GM18507 (cell line): Measurements from ENCODE around the gene ZPR1.
A peak's percentile ranks its signal among the peaks of the same experiment; 100 is the strongest.
"Not testable (repeated sequence)": the region's sequence is repeated elsewhere in the genome, so short reads cannot be mapped to it uniquely, and the experiment has no call there.

Experiments
- DNase-seq: peaks from one replicate; pipeline ENCODE4 v3.0.0; 2011; ENCODE audit warnings: low read depth; ENCODE audit not compliant: insufficient read length; ENCODE audit errors: extremely low spot score
- FAIRE-seq: peaks from 2 replicates; lab custom pipeline; 2011; peaks lifted over from hg19 to GRCh38; lab: Jason Lieb, UNC

The ZPR1 gene

DNA sequence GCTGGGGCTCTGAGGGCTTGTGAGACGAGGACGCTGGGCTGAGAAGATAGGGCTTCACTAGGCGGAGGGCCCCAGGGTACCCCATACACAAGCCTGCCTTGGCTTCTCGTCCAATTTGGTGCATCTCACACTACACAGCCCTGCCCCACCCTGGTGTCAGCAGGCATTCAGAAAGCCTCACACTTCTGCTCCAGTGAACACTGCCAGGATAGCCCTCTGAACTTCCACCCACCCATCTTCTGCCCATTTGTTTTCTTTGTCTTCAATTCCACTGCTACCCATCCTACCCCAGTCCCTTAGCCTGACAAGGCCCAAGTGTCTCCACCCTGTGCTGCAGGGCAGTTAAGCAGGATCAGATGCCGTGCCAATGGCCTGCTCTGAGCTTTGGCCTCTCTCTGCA lies 13.2 kb downstream of the ZPR1 start:
- no peak for DNase-seq
- no peak for FAIRE-seq

DNA sequence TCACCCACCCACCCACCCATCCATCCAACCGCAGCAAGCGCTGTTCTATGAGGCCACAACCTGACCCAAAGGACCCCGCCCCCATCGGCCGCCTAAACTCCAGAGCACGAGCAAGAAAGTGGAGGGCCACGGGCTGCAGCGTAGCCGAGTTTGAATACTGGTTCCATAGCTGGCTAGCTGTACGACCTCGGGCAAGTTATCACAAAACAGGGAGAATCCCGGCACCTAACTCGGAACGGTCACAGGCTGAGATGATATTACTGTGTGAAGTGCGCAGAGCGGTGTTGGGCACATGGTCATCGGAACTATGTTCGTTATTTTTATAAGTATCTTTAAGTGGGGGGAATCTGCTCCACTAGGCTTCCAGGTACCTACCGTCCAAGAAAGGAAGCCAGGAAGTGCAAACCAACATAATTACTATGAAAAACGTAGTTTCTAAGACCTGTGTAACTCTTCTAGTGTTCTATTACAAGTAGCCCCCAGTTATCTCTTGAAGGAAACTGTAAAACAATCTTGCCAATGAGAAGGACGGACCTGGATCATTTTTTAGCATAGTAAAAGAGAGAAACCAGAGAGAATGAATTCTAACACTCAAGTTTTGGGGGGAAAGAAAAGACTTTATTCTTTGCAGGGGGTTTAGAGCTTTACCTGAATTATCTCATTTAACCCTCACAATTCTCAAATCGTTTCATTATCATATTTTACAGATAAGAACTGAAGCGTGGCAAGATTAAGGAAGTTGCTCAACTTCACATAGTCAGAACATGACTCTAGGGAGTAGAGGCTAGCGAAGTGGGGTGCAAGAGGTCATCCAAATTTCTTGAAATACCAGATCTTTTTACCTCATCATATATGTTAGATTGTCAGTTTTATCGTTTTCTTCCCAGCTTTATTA lies 14.4 kb downstream of the ZPR1 start:
- FAIRE-seq (peak; percentile 64), DNase-seq (no peak)

- FAIRE-seq: peak; percentile 93
- DNase-seq: peak; percentile 87
These were observed 15.2 kb downstream of the ZPR1 start, which contains the start of gene BUD13 for GRCh38 chr11:116772443-116773202. TSS of gene BUD13 (minus strand) at chr11:116772987. CDS start at chr11:116772964, 23 bp downstream.

- no peak for FAIRE-seq
These were observed 15.9 kb downstream of the ZPR1 start for GRCh38 chr11:116771935-116772334.

GRCh38 chr11:116762132-116762531 lies 25.7 kb downstream of the ZPR1 start:
- no peak for FAIRE-seq

More at GRCh38 chr11:116771935-116772334, 15.9 kb downstream of the ZPR1 start:
- DNase-seq: no peak

GRCh38 chr11:116756044-116756443 lies 31.8 kb downstream of the ZPR1 start:
- not testable (repeated sequence) for DNase-seq, FAIRE-seq

More at GRCh38 chr11:116762132-116762531, 25.7 kb downstream of the ZPR1 start:
- DNase-seq: no peak

DNA sequence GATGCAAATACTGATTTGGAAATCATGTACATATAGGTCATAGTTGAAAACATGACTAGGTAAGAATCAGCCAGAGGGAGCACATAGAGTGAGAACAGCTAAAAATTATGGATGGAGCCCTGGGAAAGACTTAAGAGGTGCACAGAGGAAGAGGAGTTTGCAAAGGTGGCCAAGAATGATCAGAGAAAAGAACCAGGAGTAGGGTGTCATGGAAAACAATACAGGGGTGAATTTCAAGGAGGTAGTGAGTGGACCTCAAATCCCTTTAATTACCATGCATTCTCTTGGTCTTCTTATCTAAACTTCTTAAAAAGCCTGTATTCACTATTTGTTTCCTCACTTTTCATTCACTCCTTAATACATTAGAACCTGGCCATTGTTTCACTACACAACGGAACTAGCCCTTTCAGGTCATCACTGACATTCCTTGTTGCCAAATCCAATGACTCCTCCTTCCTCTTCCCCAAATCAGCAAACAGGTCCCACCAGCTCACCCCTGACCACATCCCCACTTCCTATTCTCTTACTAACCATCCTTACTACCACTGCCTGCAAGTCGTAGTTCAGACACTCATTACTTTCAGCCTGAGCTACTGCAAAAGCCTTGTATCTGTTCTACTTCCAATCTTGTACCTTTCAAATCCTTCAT lies 37.6 kb downstream of the ZPR1 start:
- no peak for DNase-seq
- FAIRE-seq: no peak

DNA sequence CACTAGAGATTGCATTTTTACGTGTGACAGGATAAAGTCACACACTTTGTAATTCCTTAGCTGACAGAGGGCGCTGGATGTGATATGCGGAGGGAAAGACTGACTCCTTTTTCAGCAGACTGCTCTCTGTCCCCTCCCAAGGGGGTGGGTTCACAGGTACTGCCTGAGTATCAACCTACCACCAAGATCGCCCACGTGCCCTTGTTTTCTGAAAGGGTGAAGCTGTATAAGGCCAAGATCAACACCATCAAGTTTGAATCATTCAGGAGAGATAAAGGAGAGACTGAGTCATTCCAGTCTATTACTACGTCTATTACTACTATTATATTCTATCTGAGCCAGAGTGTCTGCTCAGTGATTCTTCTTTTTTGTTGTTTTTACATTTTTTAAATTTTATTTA lies 45.7 kb downstream of the ZPR1 start:
- FAIRE-seq (no peak), DNase-seq (no peak)

GRCh38 chr11:116740741-116741140 lies 47.1 kb downstream of the ZPR1 start:
- FAIRE-seq: no peak
- no peak for DNase-seq

- no peak for FAIRE-seq
- no peak for DNase-seq
These were observed 48.8 kb downstream of the ZPR1 start for GRCh38 chr11:116738975-116739374.

- no peak for FAIRE-seq
These were observed 51.1 kb downstream of the ZPR1 start for GRCh38 chr11:116736763-116737162.

GRCh38 chr11:116733969-116734508 lies 53.8 kb downstream of the ZPR1 start:
- FAIRE-seq (no peak), DNase-seq (no peak)

More at GRCh38 chr11:116736763-116737162, 51.1 kb downstream of the ZPR1 start:
- DNase-seq: no peak

DNA sequence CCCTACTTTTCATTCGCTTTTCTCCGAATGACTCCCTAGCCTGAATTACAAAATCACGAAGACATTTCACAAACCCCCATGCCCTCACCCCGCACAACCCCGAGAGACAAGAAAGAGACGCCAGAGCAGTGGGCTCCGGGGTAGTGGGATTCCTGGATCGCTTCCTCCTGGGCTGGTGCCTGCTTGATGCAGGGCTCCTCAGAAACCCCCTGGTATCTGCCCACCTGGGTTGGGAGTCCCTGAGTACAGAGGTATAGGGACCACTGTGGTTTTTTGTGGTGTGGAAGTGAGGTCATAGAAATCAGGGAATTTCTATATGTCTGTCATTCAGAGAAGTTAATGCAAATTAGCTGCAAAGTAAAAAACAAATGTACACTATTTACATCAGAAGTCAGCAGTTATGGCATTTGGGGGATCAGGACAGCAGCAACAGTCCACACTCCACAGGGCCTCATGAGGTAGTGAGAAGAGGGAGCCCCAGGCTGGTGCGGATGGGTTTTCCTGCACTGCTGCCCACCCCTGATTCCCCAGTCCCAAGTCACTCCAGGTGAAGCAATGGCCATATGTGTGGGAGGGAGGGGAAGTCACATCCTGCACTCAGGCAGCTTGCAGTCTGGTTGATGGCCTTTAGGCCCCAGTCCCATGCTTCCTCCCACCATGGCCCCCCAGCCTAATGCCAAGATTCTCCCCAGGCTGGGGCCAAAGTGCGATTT lies 54.6 kb downstream of the ZPR1 start:
- FAIRE-seq (peak; percentile 12), DNase-seq (no peak)

- peak; percentile 77 for DNase-seq
- FAIRE-seq: peak; percentile 92
These were observed 55.4 kb downstream of the ZPR1 start for GRCh38 chr11:116732271-116733042.

DNA sequence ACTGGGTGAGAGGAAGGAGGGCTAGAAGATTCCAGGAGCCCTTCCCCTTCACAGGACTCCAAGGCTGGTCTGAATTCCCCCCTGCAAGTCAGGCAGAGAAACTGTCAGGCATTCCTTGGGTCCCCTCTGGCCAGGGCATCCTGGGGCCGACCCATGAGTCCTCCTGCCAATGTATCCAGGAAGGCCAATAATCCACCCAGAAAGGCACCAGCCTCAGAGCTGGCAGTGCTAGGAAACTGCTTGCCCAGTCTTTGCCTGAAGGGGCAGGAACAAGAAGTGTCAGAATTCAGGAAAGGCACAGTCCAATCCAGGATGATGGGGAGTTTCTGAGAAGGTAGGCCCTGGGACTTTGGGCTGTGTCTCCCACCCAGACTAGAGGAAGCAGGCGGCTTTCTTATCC lies 56.0 kb downstream of the ZPR1 start:
- DNase-seq (no peak), FAIRE-seq (no peak)

GRCh38 chr11:116731097-116731761 lies 56.6 kb downstream of the ZPR1 start:
- FAIRE-seq (no peak), DNase-seq (no peak)

DNA sequence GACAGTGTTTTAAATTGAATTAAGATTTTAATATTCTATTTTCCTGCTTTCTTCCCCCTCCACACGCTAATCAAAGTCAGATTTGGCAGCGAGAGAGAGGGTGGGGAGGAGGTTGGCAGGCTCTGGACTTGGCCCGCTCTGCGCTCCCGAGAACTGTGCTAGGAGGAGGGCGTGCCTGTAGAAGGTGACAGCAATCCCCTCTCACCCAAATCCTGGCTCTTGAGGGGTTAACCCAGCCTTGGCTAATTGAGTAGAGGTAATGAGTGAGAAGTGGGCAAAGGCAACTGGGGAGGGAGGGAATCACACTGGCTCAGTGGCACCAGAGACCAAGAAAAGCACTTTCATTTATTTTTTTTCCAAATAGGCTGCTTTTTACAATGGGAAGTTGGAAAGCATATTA lies 57.2 kb downstream of the ZPR1 start:
- no peak for FAIRE-seq
- DNase-seq: no peak

GRCh38 chr11:116730241-116730561 lies 57.6 kb downstream of the ZPR1 start:
- FAIRE-seq: no peak

More at GRCh38 chr11:116730241-116730561, 57.6 kb downstream of the ZPR1 start:
- DNase-seq: no peak
